OCI-LY3 (cell line): Measurements from ENCODE around the gene CST3.

Experiments
- CTCF ChIP-seq: fragments of 200-600, 300-600 bp; sonication (generic); IDR thresholded peaks from 2 replicates; pipeline ENCODE4 v1.5.1; 2014; ENCODE audit warnings: antibody characterized with exemption, low read length, low read depth
- EZH2phosphoT487 ChIP-seq: fragments of 200-600 bp; shearing (Covaris generic); IDR thresholded peaks from 2 replicates; pipeline ENCODE4 v1.6.1; 2018; ENCODE audit warnings: antibody characterized with exemption, mixed run types, low read depth

GRCh38 chr20:23602699-23603098 is 35.1 kb downstream of the CST3 start:
- no peak for TF ChIP-seq CTCF
- no peak for TF ChIP-seq EZH2phosphoT487
